ENCODE results near the gene PRKCG.

PRKCG gene

DNA sequence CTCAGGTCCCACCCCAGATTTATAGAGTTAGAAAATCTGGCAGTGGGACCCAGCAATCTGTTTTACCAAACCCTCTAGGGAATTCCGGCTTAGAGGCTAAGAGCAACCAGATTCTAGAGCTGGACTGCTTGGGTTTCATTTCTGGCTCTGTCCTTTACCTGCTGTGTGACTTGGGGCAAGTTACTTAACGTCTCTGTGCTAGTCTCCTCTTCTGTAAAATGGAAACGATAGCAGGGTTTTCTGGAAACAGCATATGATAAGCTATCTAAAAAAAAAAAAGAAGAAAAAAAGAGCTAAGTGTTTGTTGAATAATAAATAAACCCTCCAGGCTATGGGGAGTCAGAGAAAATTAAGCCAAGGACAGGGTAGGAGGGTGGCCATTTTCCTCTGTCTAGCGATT lies 15.5 kb downstream of the PRKCG start:
- in situ Hi-C loops (cut with MboI; ENCODE audit: low sequenced_read_pairs): no loop called here

DNA sequence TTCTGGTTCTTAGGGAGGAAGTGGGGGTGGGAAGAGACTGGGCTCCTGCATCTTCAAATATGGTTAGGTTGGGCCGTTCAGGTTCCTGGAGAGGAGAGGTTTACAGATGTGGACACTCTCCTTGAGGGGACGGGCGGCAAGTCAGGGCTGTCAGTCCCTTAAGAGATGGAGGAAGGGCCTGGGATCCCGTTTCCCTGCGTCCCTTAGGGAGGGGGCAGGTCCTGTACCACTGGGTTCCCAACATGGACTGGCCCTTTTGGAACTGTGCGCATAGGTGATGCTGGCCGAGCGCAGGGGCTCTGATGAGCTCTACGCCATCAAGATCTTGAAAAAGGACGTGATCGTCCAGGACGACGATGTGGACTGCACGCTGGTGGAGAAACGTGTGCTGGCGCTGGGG lies 16.2 kb downstream of the PRKCG start:
- in situ Hi-C loops (cut with MboI; ENCODE audit: low sequenced_read_pairs): no loop called here

DNA sequence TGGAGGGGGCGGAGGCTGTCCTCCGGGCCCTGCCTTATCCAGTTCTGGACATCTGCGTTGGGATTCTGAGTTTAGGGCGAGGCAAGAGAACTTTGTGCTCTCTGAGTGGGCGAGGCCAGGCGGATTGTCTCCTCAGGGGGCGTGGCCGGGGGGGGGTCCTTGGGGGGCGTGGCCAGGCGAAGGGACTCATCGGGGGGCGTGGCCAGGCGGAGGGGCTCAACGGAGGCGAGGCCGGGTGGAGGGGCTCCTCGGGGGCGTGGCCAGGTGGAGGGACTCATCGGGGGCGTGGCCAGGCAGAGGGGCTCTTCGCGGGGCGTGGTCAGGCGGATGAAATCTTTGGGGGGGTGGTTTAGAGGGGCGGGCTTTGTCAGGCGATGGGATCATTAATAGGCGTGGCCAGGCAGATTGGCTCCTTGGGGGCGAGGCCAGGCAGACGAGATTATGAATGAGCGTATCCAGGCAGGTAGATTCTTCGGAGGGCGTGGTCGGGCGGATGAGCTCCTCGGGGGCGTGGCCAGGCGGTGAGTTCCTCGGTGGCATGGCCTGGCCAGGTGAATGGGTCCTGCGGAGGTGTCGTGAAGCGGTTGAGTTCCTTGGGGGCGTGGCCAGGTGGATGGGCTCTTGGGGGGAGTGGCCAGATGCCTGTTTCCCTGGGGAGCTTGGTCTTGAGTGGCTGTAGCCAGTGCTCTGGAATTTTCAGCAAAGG lies 16.8 kb downstream of the PRKCG start:
- in situ Hi-C loops (cut with MboI; ENCODE audit: low sequenced_read_pairs): no loop called here

DNA sequence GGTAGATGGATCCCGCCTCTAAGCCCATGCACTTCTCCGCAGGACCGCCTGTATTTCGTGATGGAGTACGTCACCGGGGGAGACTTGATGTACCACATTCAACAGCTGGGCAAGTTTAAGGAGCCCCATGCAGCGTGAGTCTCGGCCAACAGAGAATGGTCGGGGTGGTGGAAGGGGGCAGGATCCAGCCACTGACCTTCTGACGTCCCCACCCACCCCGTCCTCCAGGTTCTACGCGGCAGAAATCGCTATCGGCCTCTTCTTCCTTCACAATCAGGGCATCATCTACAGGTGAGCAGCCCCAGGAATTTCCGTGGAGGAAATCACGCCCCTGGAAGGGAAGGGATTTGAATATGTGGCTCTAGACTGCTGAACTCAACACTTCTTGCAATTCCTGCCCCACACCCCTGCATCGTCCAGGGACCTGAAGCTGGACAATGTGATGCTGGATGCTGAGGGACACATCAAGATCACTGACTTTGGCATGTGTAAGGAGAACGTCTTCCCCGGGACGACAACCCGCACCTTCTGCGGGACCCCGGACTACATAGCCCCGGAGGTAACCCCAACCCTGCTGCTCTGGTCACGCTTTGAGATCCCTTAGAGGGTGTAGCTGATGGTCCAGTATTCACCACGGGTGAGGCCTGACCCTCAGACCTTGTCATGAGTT lies 18.3 kb downstream of the PRKCG start:
- in situ Hi-C loops (cut with MboI; ENCODE audit: low sequenced_read_pairs): no loop called here

DNA sequence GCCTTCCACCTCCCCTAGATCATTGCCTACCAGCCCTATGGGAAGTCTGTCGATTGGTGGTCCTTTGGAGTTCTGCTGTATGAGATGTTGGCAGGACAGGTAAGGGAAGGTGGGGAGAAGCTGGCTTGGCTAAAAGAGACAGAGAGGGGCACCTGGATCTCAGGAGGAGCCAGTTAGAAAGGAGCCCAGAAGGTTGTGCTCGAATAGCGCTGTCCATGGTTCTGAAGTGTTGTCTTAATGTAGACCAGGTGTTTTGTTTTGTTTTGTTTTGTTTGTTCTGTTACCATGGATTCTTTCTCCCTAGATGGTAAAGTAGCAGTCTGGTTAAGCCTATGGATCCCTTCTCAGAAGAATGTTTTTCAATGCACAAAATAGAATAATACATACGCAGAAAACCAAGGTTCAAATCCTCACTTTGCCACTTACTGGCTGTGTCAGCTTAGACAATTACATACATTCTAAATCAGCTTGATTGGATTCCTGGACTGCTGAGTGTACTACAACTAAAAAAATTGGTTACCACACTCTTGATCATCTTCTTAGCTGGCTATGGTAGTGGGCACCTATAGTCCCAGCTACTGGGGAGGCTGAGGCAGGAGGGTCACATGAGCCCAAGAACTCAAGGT lies 21.2 kb downstream of the PRKCG start:
- in situ Hi-C loops (cut with MboI; ENCODE audit: low sequenced_read_pairs): no loop called here

DNA sequence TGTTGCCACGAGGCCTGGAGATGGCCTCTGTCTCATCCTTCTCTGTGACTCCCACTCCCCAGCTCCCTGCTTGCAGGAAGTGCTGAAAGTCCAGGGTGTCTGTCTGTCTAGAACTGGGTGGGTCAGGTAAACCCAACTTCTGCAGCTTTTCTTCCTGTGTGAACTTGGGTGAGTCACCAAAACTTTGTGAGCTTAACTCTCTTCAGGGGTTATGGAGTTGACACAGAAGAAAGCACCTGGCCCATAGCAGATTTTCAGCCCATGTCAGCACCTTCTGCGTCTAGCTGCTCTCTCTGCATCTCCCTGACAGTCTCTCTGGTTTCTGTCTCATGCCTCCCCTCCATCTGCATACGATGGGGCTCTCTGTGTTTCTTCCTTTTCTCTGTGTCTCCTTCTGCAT lies 22.9 kb downstream of the PRKCG start:
- in situ Hi-C loops (cut with MboI; ENCODE audit: low sequenced_read_pairs): no loop called here

DNA sequence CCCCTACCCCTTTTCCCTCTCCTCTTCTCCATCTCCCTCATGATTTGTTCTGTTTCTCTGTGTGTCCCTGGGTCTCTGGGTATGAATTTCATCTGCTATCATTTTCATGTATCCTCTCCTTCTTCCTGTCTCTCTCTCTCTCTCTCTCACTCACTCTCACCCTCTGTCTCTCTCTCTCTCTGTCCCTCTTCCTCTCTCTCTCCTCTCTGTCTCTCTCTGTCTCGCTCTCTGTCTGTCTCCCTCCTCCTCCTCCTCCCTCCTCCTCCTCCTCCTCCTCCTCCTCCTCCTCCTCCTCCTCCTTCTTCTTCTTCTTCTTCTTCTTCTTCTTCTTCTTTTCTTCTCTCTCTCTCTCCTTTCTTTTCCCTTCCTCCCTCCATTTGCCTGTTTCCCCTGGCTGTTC lies 23.8 kb downstream of the PRKCG start:
- in situ Hi-C loops (cut with MboI; ENCODE audit: low sequenced_read_pairs): no loop called here

DNA sequence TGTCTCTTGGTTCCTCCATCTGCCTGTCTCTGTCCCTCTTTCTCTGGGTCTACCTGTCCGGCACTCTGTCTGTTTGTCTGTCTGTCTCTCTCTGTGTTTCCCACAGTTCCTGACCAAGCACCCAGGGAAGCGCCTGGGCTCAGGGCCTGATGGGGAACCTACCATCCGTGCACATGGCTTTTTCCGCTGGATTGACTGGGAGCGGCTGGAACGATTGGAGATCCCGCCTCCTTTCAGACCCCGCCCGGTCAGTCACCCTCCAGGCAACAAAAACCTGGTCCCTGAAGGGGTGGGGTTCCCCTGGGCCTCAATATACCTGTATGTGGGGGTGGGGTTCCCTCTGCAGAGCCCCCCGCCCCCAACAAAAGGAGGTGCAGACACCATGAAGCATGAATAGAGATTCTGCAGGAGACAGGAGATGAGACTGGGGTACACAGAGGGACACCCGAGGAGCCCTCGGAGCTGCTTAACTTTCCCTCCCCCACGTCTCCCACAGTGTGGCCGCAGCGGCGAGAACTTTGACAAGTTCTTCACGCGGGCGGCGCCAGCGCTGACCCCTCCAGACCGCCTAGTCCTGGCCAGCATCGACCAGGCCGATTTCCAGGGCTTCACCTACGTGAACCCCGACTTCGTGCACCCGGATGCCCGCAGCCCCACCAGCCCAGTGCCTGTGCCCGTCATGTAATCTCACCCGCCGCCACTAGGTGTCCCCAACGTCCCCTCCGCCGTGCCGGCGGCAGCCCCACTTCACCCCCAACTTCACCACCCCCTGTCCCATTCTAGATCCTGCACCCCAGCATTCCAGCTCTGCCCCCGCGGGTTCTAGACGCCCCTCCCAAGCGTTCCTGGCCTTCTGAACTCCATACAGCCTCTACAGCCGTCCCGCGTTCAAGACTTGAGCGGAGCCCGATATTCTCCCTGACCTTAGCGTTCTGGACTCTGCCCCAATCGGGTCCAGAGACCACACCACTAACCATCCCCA lies 24.5 kb downstream of the PRKCG start:
- in situ Hi-C loops (cut with MboI; ENCODE audit: low sequenced_read_pairs): no loop called here

DNA sequence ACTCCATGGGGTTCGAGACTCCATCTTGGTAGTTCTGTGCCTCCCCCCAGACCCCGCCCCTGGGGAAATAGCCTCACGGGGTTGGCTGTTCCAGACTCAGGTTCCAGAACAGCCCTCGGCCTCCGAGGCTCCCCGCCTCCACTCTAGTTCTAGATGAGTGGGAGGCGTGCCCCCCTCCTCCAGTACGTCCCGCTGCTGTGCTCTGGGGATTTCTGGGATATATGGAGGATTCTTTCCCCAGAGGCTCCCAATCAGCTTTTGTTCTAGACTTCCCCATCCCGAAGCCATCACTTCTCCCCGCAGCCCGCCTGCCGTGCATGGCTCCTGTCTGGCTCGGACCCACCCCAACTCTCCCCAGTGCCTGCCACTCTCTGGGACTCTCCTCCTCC lies 25.2 kb downstream of the PRKCG start:
- in situ Hi-C loops (cut with MboI; ENCODE audit: low sequenced_read_pairs): no loop called here

DNA sequence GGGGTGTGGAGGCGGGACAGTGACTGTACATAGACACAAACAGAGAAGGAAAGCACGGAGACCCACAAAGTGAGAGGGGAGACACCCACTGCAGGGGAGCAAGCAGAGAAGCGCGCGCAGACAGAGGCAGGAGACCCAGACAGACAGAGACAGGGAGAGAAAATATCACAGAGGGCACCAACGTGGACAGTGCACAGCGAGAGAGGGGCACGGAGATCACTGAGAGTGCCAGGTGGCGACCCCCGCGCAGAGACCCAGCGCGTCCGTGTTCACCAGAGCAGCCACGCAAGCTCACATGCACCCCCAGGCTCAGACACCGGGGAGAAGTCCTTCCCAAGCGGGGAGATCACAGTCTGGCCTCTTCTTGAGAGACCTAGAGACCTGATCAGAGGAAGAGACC lies 25.7 kb downstream of the PRKCG start:
- in situ Hi-C loops (cut with MboI; ENCODE audit: low sequenced_read_pairs): no loop called here

DNA sequence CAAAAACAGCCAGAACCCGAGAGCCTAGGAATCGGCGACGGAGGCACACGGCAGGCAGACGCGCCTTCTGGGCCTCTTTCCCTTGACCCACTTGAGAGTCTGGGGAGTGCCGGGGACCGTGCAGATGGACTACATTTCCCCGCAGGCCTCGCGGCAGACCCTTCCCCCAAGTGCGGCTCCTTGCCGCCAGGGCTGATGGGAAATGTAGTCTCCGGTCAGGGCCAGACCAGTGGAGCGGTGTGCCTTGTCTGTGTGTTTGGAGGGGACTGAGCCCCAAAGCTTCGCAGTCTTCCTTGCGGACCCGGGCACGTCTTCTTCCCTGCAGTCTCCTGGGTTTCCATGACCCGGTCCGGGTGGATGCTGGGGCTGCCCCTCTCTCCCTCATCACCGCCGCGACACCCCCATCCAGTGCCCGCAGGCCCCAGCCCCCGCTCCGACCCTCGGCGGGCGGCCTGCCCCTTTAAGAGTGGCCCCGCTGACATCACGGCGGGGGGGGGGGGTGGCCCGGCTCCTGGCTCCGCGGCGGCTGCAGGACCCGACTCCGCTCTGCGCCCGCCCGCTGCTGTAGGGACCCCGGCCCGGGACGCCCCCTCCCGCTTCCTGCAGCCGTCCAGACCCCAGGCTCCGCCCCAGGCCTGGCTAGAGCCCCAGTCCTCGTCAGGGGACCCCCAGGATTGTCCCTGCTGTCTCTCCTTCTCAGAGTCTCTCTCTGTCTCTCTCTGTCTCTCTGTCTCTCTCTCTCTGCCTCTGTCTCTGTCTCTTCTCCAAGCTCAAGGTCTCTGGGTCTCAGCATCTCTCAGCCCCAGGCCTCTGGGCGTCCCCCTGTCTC lies 26.3 kb downstream of the PRKCG start:
- in situ Hi-C loops (cut with MboI; ENCODE audit: low sequenced_read_pairs): no loop called here

DNA sequence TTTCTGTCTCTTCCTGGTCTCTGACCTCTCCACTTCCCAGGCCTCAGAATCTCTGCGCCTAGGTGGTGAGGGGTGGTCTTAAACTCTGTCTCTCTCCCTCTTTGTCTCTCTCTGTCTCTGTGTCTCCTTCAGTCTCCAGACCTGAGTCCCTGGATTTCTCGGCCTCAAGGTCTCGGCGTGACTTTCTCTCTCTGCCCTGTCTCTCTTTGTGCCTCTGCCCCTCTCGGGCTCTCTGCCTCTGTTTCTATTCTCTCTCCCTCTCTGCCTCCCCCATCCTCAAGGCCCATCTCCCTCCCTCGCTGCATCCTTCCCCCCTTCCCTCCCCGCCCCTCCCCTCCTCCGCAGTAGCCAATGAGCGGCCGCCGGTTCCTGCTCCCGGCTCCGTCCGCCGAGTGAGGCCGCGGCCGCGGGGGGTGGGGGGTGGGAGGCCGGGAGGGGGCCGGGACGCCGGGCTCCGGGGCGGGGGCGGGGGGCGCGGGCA lies 27.0 kb downstream of the PRKCG start, which contains the start of gene CACNG7:
TSS of gene CACNG7 (plus strand) at position 344 of the 481 bp plus-strand sequence. CDS start 3,554 bp downstream, outside the sequence.
- in situ Hi-C loops (cut with MboI; ENCODE audit: low sequenced_read_pairs): no loop called here

DNA sequence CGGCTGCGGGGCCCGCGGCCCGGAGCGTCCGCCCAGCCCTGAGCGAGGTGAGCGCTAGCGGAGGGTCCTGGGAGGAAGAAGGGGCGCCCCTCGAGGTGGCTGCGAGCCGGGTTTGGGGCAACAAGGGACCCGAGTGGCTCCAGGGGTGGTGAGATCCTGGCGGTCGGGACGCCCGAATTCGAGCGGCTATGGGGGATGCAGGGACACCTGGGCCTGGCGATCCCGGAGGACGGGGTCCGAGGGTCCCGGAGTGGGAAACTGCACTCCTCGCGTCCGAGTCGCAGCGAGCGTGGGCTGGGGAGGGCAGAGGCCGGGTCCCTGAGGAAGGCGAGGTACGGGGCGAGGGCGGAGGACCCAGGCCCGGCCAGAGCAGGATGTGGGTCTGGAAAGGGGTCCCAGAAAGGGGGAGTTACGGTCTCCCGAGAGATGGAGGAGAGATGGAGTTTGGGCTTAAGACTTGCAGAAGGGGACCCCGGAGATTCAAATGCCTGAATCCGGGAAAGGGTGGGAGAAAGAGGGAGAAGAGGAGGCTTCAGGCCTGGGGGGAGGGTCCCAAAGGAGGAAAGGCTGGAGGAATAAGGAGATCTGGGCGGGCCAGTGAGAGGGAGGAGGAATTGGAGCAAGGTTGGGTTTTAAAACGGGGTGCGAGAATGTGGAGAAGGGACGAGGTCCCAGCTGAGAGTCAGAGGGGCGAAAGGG lies 27.6 kb downstream of the PRKCG start:
- in situ Hi-C loops (cut with MboI; ENCODE audit: low sequenced_read_pairs): no loop called here

DNA sequence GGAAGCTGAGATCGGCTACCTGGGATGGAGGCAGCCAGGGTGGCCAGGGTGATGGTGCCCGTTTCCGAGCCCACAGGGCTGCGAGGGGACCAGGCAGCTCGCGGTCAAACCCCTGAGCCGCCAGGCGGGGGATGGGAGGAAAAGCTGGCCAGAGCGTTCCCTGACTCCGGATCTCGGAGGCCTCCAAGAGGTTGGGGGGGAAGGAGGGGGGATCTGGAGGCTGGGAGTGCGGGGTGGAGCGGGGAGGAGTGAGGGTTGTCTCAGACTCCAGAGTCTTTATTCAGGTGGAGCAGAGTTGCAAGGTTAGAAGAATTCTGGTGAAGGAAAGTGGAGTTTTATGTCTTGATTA lies 28.1 kb downstream of the PRKCG start:
- in situ Hi-C loops (cut with MboI; ENCODE audit: low sequenced_read_pairs): no loop called here

DNA sequence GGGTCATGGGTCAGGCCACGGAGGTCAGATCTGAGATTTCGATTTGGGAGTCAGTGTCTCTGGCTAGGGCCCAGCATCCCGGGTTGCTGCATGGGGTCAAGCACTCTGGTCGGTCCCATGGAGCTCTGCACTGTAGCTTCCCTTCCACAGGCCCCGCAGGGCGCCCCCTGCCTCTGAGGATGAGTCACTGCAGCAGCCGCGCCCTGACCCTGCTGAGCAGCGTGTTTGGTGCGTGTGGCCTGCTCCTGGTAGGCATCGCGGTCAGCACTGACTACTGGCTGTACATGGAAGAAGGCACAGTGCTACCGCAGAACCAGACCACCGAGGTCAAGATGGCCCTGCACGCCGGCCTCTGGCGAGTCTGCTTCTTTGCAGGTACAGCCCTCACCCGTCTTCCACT lies 30.7 kb downstream of the PRKCG start:
- in situ Hi-C loops (cut with MboI; ENCODE audit: low sequenced_read_pairs): no loop called here

DNA sequence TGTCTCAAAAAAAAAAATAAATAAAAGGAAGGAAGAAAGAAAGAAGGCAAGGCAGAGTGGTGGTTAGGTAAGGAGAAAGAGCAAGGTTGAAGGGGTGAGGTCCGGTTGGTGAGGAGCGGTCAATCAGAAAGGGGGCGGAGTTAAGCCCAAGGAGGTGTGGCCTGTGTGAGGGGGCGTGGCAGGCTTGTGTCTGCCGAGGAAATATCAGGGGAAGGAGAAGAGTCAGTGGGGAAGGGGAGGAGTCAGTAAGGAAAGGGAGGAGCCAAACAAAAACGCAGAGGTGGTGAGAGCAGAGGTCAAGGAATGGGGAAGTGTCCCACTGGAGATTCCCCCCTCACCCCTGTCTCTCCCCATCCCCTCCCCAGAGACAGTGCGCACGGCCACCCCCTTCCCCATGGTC lies 33.0 kb downstream of the PRKCG start:
- in situ Hi-C loops (cut with MboI; ENCODE audit: low sequenced_read_pairs): no loop called here

DNA sequence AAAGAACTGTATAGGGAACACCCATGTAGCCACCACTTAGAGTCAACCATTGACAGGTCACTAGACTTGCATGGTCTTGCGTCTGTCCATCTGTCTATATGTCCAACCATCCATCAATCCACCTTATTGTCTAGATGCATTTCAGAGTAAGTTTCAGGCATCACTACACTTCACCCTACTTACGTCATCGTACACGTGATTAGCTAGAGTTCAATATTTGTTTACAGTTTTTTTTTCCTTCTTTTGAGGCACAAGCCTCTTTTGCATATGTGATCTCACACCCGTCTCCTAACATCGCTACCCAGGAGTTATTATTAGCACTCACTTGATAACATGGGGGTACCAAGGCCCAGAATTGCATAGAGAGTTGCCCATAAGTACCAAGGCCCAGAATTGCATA lies 34.0 kb downstream of the PRKCG start:
- in situ Hi-C loops (cut with MboI; ENCODE audit: low sequenced_read_pairs): no loop called here

DNA sequence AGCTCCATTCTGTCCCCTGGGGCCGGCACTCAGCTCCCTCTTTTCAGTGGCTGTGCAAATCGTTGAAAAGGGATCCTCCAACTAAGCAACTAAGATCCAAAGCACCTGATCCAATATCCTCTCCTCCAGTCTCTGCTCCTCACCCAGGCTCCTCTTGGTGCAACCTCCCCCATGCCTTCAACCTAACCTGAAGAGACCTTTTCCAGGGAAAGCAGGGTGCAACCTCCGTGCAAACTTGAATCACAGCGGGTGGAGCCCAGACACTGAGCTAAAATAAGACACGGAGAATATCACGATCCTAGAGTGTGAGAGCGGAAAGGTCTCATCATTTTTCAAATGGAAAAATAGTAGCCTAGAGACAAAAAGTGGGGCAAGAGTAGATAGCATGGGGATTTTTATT lies 35.4 kb downstream of the PRKCG start:
- in situ Hi-C loops (cut with MboI; ENCODE audit: low sequenced_read_pairs): no loop called here

DNA sequence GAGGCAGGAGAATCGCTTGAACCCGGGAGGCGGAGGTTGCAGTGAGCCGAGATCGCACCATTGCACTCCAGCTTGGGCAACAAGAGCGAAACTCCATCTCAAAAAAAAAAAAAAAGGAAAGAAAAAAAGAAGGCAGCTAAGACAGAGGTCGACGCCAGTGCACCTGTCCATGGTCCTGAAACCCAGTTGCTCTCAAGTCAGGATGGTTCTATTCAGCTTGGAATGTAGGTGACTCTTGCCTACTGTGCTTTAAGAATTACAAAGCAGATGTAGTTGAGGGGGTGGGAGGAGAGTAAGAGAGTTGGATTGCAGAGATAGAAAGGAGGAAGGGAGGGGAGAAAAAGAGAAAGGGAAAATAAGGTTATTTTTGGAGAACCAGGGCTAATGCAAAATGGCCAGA lies 45.7 kb downstream of the PRKCG start:
- in situ Hi-C loops (cut with MboI; ENCODE audit: low sequenced_read_pairs): no loop called here

DNA sequence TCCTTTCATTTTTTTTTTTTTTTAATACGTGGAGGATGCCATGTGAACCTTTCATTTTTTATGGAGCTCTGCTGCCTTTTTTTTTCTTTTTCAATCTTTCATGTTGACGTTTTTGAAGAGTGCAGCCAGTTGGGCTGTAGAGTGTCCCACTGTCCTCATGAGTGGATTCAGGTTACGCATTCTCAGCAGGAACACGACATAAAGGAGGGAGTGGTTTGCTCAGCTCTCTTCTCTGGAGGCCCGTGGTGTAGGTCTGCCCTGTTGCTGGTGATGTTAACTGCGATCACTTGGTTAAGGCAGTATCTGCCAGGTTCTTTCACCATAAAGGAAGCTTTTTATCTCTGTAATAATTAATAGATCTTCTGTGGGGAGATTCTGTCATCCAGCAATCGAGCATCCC lies 54.0 kb downstream of the PRKCG start:
- in situ Hi-C loops (cut with MboI; ENCODE audit: low sequenced_read_pairs): no loop called here
